ENCODE data around the gene WNT8A.
"Not testable (repeated sequence)": the region's sequence is repeated elsewhere in the genome, so short reads cannot be mapped to it uniquely, and the experiment has no call there.

Gene WNT8A, protein sequence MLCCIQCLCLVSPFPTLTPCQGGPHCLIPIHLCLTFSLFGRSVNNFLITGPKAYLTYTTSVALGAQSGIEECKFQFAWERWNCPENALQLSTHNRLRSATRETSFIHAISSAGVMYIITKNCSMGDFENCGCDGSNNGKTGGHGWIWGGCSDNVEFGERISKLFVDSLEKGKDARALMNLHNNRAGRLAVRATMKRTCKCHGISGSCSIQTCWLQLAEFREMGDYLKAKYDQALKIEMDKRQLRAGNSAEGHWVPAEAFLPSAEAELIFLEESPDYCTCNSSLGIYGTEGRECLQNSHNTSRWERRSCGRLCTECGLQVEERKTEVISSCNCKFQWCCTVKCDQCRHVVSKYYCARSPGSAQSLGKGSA

DNA sequence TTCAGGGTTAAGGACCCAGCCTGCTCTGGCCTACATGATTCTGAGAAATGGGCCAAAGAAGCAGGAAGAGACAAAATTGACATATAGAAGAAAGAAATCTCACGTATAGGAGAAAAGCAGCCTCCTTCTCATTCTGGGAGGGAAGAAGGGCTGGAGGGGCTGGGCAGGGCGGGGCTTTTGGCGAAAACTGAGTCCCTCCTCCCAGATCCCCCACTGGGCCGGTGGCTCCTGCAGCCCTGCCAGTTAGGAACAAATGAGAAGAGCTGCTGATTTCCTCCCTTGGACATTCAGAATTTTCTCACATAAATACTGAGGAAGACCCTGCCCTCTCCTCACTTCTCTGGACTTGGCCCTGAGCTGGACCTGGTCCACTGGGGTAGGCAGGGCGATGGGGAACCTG, at the start of gene WNT8A:
Gene WNT8A (plus strand): TSS at position 332 of the 400 bp plus-strand sequence. CDS start 95 bp downstream, outside the sequence.
- DNase-seq = no peak

DNA sequence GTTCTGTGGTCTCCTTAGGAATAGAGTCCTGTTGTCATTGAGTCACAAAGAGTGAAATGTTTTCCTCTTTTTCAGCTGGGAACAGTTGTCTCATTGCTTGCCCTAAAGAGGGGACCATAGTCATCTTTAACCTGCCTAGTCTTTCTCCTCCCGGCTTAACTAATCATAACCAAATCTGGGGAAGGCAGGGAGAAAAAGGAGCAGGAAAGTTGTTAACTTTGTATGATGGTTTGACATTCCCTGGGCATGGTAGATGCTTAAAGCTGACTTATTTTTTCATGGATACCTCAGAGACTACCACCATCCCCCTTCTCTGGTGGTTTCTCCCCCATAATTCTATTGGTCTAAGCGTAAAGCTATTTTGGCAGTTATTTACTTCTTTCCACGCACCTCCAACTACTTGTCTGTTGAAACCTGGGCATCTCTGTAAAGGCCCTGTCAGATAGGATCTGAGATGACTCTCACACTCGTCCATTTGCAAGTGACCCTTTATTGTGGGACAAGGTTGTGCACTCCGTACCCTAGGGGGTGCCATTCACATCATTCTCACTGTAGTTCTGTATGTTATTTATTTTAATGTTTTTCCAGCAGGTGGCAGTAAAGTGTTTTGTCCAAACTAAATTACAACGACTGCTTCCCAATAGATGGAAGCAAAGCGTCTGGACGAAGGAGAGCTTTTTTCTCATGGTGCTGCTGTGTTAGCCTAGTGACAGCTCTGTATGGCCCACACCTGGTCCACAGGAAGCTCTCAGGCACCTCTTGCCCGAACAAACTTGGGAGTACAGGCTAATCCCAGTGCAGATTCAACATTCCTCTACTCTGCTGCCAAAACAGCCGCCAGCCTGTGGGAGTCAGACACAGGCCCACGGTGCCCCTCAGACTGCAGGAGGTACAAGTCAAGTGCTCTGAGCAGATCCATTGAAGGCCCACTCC, 48.0 kb upstream of the WNT8A start:
- DNase-seq = no peak

DNA sequence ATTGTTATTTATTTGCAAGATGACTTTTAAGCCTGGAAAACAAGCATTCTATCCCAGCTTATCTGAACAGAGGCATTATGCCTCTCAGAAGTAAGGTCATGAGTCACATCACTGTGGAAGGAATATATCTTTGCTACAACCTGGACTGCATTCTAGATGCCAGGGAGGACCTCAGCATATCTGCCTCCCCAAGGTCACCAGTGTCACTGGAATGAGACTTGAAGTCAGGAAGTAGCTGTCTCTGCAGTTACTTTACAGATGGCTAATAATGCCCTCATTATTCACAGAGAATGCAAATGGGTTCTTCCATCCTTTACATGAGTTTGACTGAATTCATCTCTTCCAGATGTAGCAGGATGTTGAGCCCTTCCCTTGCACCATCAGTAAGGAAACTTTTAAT, 46.6 kb upstream of the WNT8A start:
- no peak for DNase-seq

DNA sequence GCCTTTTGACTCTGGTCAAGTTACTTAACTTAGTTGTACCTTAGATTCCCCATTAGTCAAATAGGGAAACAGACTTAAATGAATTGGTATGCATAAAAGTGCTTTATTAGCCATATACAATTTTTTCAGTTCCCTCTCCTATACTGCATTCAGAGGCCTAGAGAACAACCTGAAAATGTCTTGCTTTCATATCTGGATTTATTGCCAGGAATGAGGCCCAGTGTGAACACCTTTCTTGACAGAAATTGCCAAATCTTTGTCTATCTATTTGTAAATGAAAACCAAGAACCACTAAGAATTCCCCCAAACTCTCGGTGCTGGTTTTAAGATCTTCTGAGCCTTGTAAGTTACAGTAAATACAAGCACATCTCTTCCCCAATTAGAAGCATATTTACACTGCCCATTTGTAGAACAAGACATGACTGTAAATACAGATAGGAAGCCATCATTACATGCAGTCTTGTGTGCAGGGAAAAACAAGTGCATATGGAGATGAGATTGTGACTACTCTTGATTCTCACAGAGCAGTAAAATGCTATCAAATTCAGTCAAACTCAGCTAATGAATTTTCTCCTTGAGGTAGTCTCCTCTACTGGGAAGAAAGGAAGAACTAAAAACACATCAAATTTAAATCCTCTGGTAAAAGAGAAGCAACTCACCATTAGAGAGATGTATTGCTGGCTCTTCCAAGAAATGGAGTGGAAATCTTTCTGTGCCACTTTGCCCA, 45.8 kb upstream of the WNT8A start:
- no peak for DNase-seq

DNA sequence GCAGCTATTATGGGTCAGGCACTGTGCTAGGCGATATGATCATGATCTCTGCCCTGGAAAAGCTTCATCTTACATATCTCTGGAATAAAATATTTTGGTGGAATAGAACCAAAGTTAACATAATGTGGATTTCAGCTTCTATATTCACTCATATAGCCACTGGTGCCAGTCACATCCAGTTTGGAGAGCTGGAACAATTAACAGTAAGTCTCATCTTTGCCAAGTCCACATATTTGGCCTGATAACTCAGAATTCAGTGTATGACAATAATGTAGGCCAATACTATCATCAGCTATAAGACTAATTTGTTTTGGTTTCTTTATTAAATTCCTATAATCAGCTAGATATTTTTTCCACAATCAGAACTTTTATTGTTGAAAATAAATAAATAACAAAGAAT, 45.0 kb upstream of the WNT8A start:
- DNase-seq = no peak

DNA sequence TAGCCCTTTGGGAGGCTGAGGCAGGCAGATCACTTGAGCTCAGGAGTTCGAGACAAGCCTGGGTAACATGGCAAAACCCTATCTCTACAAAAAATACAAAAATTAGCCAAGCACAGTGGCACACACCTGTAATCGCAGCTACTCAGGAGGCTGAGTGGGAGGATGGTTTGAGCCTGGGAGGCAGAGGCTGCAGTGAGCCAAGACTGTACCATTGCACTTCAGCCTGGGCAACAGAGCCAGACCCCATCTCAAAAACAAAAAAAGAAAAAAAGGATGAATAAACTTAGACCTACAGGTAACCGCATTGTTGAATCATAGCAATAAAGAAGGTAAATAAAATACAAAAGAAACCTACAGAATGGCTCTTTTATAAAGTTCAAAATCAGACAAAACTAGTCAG, 38.5 kb upstream of the WNT8A start:
- DNase-seq = not testable (repeated sequence)

DNA sequence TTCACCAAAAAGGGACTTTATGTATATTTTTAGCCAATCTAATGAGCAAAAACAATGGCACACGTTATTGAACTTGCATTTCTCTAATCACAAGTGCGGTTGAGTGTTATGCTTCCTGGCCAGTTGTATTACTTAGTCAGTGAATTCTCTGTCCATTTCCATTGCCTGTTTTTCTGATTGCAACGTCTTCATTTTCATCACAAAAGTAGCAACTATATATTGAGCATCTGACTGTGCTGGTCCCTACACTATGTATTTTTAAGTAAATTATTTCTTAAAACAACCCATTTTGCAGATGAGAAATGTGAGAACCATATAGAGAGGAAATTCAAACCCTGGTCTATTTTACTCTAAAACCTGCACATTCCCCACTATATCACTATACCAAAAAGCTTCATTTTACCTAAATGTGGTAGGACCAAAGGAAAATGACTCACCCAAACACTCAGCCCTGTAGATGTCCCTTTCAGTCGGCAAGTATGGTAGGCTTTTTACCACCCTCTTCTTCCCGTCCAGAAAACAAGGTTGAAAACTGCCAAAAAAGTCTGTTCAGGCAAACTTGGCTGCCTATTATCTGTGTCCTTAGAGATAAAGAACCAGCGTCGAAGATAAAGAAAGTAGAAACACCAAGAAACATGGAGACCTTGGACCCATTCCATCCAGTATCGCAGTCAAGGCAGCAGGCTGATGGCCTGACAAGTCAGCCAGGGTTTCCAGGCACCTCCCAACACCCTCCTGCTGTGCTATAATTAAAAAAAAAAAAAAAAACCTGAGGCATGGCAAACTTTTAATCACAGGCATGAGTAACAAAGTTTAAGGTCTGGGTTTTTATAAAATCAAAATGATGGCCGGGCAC, 32.2 kb upstream of the WNT8A start:
- no peak for DNase-seq

DNA sequence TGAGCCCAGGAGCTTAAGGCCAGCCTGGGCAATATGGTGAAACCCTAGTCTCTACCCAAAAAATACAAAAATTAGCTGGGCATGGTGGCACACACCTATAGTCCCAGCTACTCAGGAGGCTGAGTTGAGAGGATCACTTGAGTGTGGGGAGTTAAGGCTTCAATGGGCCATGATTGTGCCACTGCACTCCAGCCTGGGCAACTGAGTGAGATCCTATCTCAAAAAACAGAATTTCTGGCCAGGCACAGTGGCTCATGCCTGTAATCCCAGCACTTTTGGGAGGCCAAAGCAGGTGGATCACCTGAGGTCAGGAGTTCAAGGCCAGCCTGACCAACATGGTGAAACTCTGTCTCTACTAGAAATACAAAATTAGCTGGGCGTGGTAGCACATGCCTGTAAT, 31.1 kb upstream of the WNT8A start:
- DNase-seq = not testable (repeated sequence)

DNA sequence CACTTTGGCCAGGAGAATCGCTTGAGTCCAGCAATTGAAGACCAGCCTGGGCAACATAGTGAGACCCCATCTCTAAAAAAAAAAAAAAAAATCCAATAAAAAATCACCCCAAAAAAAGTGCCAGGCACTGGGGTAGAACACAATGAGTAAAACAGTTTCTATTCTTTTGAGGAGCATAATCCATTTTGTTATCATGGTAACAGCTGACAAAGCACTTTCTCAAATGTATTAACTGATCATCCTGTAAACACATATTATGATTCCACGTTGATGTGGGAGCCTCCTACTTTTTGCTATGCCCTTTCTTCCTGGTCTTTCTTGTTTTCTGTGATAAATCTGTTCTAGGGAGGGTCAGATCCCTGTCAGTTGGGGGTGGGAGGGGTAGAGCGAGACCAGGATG, 30.3 kb upstream of the WNT8A start:
- no peak for DNase-seq

DNA sequence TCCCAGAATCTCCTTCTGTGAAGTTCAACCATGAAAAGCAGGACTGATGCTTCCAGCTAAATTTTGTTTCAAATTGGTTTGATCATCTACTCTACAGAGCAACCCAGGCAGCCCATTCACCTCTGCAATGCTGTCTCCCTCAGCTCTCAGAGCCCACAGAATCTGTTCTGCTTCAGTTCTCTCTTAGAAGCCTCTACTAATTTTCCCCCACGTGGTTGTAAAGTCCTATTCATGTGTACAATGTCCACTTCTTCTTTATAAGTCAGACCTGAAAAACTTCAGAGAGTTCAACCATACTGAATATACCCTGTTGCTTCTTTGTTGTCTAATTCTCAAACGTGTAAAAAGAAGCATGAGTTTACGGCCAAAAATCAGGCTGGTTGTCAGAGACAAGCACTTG, 29.6 kb upstream of the WNT8A start:
- no peak for DNase-seq

DNA sequence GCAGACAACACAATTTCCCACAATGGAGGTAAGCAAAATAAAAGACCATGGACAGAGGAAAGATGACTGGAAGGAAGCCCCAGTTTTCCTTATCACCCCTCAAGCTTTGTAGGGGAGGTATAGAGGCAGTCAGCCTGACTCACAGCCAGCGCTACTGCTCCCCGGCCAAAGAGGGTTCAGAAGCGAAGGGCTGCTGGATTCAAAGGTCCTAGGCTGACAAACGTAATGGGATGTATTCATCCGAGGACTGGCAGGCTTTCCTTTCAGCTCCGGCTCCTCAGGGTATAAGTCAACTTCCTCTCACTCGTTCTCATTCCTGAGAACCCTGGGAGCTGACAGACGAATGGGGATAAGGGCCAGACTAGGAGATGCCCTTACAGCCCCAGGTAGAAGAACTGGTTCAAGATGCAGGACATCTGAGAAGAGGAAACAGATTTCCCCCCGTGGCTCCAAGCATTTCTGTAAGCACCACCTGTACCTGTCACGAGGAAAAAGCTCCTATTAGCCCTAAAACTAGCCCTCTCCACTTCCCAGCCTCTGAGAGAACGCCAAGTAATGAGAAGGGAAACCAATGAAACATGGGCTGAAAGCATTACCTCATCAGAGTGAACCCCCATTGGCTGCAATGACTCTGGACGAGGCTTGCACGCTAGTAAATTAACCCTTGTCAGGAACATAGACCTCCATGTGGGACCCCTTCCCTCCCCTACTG, 28.8 kb upstream of the WNT8A start:
- DNase-seq = no peak

DNA sequence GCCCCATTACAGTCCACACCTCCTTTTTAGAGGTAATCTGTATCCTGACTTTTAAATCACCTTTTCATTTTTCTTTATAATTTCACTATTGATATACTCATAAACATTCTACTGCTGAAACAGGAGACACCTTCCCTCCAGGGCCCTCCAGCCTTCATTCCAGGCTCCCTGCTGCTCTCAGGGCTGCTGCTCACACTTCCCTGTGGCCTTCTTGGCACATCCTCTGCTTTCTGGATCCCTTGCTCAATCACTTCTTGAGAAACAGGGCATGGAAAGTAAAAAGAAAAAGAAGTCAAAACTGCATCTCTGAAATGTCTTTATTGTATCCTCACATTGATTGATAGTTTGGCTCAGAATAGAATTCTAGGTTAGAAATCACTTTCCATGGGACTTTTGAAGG, 19.3 kb upstream of the WNT8A start:
- no peak for DNase-seq

DNA sequence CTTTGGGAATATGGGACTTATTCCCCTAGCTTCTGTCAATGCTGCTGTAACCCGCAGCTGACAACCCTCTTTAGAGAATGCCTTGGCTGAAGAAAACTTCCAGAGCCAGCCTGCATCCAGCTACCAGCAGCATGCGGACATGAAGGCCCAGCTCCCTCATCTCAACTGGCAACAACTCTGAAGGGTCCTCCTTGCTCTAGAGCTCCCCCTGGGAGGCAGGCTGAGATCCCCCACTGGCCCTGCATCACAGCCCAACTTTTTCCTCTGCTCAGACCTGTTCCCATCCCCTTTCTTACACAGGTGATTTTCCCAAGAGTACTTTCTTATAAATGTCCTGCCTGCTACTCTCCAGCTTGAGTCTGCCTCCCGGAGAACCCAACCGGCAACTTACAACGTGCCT, 18.7 kb upstream of the WNT8A start:
- no peak for DNase-seq

DNA sequence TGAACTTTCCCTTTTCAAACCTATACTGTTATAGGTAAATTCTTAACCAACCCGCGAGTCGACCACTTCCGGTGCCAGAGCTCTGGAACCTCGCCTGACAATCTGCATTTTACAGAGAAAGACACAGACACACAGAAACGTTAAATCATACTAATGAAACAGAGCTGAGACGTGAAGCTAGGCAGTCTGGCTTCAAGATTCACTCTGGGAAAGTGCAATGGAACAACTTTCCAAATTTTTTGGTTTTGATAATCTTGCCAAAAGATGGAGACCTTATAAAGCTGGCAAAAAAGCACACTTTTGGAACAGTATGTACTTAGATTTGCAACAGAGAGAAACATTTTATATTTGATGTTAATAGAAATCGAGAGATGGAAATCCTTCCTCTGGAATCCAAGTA, 15.9 kb upstream of the WNT8A start:
- no peak for DNase-seq

DNA sequence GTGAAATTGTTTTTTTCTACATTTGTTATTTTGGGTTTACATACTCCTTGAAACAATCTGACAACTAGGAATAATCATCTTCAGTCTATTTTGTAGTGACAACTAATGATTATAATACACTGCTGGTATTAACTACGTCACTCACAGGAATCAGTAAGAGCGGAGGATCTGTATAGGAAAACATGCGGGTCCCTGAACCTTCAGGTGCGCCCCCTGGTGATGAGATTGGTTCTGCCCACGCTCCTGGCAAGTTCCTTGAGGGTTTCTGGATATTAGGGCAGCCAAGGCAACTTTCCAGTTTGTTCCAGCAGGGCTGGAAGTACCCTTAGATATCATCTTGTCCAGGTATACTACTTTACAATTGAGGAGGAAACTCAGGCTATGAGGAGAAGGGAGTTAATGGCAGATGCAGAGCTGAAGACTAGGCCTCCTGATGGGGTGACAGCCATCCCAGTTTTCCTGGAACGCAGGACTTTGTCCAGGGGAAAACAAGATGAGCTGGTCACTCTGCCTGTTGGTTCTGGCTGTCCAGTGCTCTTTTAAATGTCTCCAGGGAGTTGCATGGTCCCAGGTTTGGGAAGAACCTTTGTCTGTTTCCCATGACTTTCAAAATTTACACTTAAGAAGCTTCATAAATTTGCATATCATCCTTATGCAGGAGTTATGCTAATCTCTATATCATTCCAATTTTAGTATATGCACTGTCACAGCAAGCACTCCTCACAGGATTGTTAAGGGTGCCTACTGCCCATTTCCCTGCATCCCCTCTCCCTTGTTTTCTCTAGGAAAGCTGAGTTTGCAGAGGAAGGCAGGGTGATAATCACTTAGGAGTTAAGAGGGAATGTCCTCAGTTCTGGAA, 14.9 kb upstream of the WNT8A start:
- no peak for DNase-seq

DNA sequence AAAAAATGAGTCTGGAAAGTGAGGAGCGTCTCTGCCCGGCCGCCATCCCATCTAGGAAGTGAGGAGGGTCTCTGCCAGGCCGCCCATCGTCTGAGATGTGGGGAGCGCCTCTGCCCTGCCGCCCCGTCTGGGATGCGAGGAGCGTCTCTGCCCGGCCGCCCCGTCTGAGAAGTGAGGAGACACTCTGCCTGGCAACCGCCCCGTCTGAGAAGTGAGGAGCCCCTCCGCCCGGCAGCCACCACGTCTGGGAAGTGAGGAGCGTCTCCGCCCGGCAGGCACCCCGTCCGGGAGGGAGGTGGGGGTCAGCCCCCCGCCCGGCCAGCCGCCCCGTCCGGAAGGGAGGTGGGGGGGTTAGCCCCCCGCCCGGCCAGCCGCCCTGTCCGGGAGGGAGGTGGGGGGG, 13.8 kb upstream of the WNT8A start:
- not testable (repeated sequence) for DNase-seq

DNA sequence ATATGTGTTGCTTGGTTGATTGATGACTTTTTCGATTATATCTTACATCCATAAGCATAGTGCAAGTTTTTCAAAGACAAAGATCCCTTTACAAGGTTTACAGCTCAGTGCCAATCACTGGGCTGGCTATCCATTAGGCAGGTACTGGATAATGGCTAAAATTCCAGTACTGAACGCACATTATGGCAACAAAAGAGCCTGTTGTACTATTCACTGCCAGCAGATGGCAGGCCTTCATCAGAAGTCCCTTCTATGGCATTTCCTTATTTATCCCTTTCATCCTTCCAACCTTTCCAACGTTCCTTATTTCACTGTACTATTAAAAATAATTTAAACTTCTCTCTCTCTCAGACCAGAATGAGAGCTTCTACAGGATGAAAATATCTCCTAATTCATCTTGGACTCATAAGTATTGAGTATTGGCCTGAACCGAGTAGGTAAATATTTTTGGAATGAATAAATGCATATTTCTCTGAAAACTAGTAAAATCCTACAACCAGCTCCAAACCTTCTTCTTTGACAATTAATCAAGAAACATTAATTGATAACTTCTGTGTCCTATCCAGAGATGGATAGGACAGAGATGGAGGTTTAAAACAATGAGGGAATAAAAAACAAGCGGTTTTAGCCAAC, 6.7 kb upstream of the WNT8A start:
- DNase-seq = no peak

DNA sequence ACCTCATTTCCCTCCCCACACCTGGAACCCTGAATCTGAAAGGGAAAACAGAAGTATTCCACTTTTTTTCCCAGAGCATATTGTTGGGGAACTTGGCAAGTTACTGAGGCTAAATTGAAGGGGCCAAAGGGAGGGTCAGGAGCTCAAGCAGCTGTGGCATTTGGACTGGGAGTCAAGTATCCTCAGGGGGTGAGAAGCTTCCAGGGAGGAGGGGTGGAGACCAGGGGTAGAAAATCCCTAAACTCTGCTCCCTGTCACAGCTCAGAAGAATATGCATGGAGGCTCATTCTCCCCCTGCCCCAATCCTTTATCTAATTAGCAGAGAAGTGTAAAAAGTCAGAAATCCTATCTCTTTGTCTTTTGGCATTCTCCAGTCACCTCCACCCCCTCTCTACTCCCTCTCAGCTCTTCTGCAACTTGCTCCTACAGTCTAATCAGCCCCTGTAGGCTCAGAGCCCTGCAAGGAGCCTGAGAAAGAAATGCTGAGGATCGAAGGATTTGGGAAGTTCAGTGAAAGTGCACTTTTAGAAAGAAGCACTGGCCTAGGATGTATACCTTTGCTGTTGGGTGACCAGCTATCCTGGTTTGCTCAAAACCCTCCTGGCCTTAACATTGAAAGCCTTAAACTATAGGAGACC, 5.7 kb upstream of the WNT8A start:
- DNase-seq = no peak

DNA sequence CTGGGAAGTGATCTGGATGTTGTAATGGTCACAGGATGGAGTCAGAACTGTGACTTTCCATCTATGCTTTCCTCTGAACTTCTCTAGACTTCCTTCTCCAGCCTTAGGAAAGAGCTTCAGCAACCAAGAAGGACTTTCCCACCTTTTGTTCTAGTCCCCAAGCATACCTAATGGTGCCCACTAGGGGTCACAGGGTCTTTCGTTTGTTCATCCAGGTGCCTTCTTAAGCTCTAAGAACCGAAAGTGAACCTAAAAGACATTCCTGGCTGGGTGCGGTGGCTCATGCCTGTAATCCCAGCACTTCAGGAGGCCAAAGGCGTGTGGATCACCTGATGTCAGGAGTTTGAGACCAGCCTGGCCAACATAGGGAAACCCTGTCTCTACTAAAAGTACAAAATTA, 1.8 kb upstream of the WNT8A start:
- no peak for DNase-seq

DNA sequence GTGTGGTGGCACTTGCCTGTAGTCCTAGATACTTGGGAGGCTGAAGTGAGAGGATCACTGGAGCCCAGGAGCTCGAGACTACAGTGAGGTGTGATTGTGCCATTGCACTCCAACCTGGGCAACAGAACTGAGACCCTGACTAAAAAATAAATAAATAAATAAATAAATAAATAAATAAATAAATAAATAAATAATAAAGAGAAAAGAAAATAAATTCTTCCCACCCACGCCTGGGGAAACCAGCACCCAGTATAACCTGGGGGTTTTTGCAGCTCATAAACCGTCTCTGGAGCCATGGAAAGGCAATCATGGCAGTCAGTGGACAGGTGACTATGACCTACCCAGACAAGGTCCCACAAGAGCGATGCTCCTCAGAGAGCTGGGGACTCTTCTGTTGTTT, 7.9 kb downstream of the WNT8A start:
- DNase-seq = no peak
